Measurements from ENCODE around the gene TLK1.
A peak's percentile ranks its signal among the peaks of the same experiment; 100 is the strongest.

Gene TLK1

GRCh38 chr2:171004363-171004762 is 156.3 kb downstream of the TLK1 start:
- DNase-seq (ENCODE audit: low read depth in 2 of 2) = no peak

- no peak for DNase-seq (ENCODE audit: low read depth in 2 of 2)
Observed at GRCh38 chr2:170999654-171000053, 161.0 kb downstream of the TLK1 start.

GRCh38 chr2:170997893-170998597 is 162.6 kb downstream of the TLK1 start:
- no peak for DNase-seq (ENCODE audit: low read depth in 2 of 2)

GRCh38 chr2:170996316-170996715 is 164.4 kb downstream of the TLK1 start:
- DNase-seq (ENCODE audit: low read depth in 2 of 2) = no peak

GRCh38 chr2:170991398-170992182 is 169.1 kb downstream of the TLK1 start:
- no peak for DNase-seq (ENCODE audit: low read depth in 2 of 2)

GRCh38 chr2:170986566-170987258 is 174.0 kb downstream of the TLK1 start:
- DNase-seq (ENCODE audit: low read depth in 2 of 2) = no peak

- no peak for DNase-seq (ENCODE audit: low read depth in 2 of 2)
Observed at GRCh38 chr2:170985407-170985806, 175.3 kb downstream of the TLK1 start.

GRCh38 chr2:170984079-170984478 is 176.6 kb downstream of the TLK1 start:
- DNase-seq (ENCODE audit: low read depth in 2 of 2) = no peak

GRCh38 chr2:170975943-170976270 is 184.8 kb downstream of the TLK1 start:
- no peak for DNase-seq (ENCODE audit: low read depth in 2 of 2)

- no peak for DNase-seq (ENCODE audit: low read depth in 2 of 2)
Observed at GRCh38 chr2:170975127-170975942, 185.4 kb downstream of the TLK1 start.

- DNase-seq (ENCODE audit: low read depth in 2 of 2) = no peak
Observed at GRCh38 chr2:170974304-170974993, 186.2 kb downstream of the TLK1 start.

- DNase-seq (ENCODE audit: low read depth in 2 of 2) = peak; percentile 78 to 82
Observed at GRCh38 chr2:170973492-170974303, 187.0 kb downstream of the TLK1 start.

- no peak for DNase-seq (ENCODE audit: low read depth in 2 of 2)
Observed at GRCh38 chr2:170973225-170973491, 187.5 kb downstream of the TLK1 start.

GRCh38 chr2:170972296-170973224 is 188.1 kb downstream of the TLK1 start:
- DNase-seq (ENCODE audit: low read depth in 2 of 2) = no peak

GRCh38 chr2:170971071-170971470 is 189.6 kb downstream of the TLK1 start:
- DNase-seq (ENCODE audit: low read depth in 2 of 2) = no peak

GRCh38 chr2:170969872-170970496 is 190.7 kb downstream of the TLK1 start:
- DNase-seq (ENCODE audit: low read depth in 2 of 2) = no peak

GRCh38 chr2:170969030-170969429 is 191.7 kb downstream of the TLK1 start:
- no peak for DNase-seq (ENCODE audit: low read depth in 2 of 2)

- DNase-seq (ENCODE audit: low read depth in 2 of 2) = no peak
Observed at GRCh38 chr2:170968205-170969003, 192.3 kb downstream of the TLK1 start.
